WTC11 (cell line): ENCODE data around the gene HEPACAM.

ENCODE experiments used
- CBFB ChIP-seq: sonication (generic); formaldehyde crosslinking; IDR thresholded peaks from 2 replicates; pipeline ENCODE4 v1.8.1; 2022; ENCODE audit warnings: mild to moderate bottlenecking, low read depth, missing genetic modification reagents
- CREM ChIP-seq: sonication (generic); formaldehyde crosslinking; IDR thresholded peaks from 2 replicates; pipeline ENCODE4 v1.8.1; 2022; ENCODE audit warnings: mild to moderate bottlenecking, missing genetic modification reagents, moderate library complexity
- IRF2 ChIP-seq: sonication (generic); formaldehyde crosslinking; IDR thresholded peaks from 2 replicates; pipeline ENCODE4 v1.8.0; 2022; ENCODE audit warnings: low read depth, missing genetic modification reagents, borderline replicate concordance
- NR2C2 ChIP-seq: sonication (generic); formaldehyde crosslinking; IDR thresholded peaks from 2 replicates; pipeline ENCODE4 v1.8.0; 2022; ENCODE audit warnings: mild to moderate bottlenecking, missing genetic modification reagents
- OVOL2 ChIP-seq: fragments of 250-450 bp; sonication (Bioruptor Pico); IDR thresholded peaks from 2 replicates; pipeline ENCODE4 v1.9.0; 2021; ENCODE audit warnings: mild to moderate bottlenecking, borderline replicate concordance
- SMAD3 ChIP-seq: sonication (generic); formaldehyde crosslinking; IDR thresholded peaks from 2 replicates; pipeline ENCODE4 v1.8.0; 2022; ENCODE audit warnings: missing genetic modification reagents, mild to moderate bottlenecking, borderline replicate concordance
- SP1 ChIP-seq: sonication (generic); formaldehyde crosslinking; conservative IDR thresholded peaks from 2 replicates; pipeline ENCODE4 v1.8.1; 2022; ENCODE audit warnings: missing genetic modification reagents
- TCF7 ChIP-seq: sonication (generic); formaldehyde crosslinking; IDR thresholded peaks from 2 replicates; pipeline ENCODE4 v1.8.0; 2022; ENCODE audit warnings: mild to moderate bottlenecking, low read depth, missing genetic modification reagents, moderate library complexity
- ZNF423 ChIP-seq: fragments of 250-450 bp; sonication (Bioruptor Pico); IDR thresholded peaks from 2 replicates; pipeline ENCODE4 v2.1.2; 2022; ENCODE audit warnings: mild to moderate bottlenecking, moderate library complexity
- TF ChIP-seq, protein P1 (sequence below): sonication (generic); formaldehyde crosslinking; IDR thresholded peaks from 2 replicates; pipeline ENCODE4 v1.8.1; 2022; ENCODE audit warnings: missing genetic modification reagents, borderline replicate concordance
- TF ChIP-seq, protein P2 (sequence below): fragments of 200-600 bp; IDR thresholded peaks from 2 replicates; pipeline ENCODE4 v1.8.0; 2022; ENCODE audit warnings: antibody characterized with exemption
- TF ChIP-seq, protein P3 (sequence below): sonication (generic); formaldehyde crosslinking; IDR thresholded peaks from 2 replicates; pipeline ENCODE4 v1.8.1; 2022; ENCODE audit warnings: low read depth, missing genetic modification reagents, borderline replicate concordance
- TF ChIP-seq, protein P4 (sequence below): sonication (generic); formaldehyde crosslinking; IDR thresholded peaks from 2 replicates; pipeline ENCODE4 v1.8.0; 2022; ENCODE audit warnings: mild to moderate bottlenecking, missing genetic modification reagents
- TF ChIP-seq, protein P5 (sequence below): sonication (generic); formaldehyde crosslinking; IDR thresholded peaks from 2 replicates; pipeline ENCODE4 v1.8.1; 2023; ENCODE audit warnings: mild to moderate bottlenecking, missing genetic modification reagents, borderline replicate concordance

DNA sequence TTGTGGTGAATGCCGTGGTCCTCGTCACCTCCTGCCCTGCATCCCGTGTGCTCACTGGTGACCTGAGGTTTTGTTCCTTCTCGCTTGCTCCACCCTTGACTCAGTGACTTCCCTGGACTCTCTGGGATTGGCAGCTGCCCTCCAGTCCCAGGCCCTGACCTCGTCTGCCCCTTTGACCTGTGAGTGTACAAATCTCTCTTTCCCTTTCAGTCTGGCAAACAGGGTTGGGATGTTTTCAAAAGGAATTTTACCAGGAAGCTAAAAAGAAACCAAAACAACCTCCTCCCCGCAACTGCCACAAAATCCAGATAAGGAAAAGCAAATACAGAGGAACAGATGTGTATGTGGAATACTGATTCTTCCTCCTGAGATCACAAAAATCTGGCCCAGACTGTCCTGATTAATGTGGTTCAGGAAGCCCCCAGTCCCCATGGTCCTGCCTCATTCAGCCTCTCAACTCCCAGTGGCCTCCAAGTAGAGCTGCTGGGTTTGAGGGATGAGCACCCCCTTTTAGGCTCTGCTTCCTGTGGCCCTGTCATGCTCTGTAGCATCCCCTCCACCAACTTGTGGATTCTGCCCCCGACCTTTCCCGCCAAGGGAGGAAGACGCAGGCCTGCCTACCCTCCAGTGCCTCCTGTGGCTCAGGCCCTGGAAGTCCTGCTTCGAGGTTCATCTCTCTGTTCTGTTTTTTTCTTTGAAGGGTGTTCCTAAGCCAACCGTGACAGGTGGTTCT, 53.3 kb downstream of the HEPACAM start:
- TF ChIP-seq, protein P1, sequence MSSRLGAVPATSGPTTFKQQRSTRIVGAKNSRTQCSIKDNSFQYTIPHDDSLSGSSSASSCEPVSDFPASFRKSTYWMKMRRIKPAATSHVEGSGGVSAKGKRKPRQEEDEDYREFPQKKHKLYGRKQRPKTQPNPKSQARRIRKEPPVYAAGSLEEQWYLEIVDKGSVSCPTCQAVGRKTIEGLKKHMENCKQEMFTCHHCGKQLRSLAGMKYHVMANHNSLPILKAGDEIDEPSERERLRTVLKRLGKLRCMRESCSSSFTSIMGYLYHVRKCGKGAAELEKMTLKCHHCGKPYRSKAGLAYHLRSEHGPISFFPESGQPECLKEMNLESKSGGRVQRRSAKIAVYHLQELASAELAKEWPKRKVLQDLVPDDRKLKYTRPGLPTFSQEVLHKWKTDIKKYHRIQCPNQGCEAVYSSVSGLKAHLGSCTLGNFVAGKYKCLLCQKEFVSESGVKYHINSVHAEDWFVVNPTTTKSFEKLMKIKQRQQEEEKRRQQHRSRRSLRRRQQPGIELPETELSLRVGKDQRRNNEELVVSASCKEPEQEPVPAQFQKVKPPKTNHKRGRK (CRISPR knock-in tag): no peak
- TF ChIP-seq, protein P2, sequence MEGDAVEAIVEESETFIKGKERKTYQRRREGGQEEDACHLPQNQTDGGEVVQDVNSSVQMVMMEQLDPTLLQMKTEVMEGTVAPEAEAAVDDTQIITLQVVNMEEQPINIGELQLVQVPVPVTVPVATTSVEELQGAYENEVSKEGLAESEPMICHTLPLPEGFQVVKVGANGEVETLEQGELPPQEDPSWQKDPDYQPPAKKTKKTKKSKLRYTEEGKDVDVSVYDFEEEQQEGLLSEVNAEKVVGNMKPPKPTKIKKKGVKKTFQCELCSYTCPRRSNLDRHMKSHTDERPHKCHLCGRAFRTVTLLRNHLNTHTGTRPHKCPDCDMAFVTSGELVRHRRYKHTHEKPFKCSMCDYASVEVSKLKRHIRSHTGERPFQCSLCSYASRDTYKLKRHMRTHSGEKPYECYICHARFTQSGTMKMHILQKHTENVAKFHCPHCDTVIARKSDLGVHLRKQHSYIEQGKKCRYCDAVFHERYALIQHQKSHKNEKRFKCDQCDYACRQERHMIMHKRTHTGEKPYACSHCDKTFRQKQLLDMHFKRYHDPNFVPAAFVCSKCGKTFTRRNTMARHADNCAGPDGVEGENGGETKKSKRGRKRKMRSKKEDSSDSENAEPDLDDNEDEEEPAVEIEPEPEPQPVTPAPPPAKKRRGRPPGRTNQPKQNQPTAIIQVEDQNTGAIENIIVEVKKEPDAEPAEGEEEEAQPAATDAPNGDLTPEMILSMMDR: no peak
- no peak for TF ChIP-seq ZNF423 (CRISPR knock-in tag)
- no peak for TF ChIP-seq IRF2
- no peak for TF ChIP-seq SMAD3 (CRISPR knock-in tag)
- TF ChIP-seq CREM (CRISPR knock-in tag): no peak
- no peak for TF ChIP-seq TCF7 (CRISPR knock-in tag)
- TF ChIP-seq, protein P3, sequence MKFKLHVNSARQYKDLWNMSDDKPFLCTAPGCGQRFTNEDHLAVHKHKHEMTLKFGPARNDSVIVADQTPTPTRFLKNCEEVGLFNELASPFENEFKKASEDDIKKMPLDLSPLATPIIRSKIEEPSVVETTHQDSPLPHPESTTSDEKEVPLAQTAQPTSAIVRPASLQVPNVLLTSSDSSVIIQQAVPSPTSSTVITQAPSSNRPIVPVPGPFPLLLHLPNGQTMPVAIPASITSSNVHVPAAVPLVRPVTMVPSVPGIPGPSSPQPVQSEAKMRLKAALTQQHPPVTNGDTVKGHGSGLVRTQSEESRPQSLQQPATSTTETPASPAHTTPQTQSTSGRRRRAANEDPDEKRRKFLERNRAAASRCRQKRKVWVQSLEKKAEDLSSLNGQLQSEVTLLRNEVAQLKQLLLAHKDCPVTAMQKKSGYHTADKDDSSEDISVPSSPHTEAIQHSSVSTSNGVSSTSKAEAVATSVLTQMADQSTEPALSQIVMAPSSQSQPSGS (CRISPR knock-in tag): no peak
- no peak for TF ChIP-seq OVOL2 (CRISPR knock-in tag)
- TF ChIP-seq, protein P4, sequence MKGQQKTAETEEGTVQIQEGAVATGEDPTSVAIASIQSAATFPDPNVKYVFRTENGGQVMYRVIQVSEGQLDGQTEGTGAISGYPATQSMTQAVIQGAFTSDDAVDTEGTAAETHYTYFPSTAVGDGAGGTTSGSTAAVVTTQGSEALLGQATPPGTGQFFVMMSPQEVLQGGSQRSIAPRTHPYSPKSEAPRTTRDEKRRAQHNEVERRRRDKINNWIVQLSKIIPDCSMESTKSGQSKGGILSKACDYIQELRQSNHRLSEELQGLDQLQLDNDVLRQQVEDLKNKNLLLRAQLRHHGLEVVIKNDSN (CRISPR knock-in tag): no peak
- no peak for TF ChIP-seq NR2C2 (CRISPR knock-in tag)
- TF ChIP-seq SP1 (CRISPR knock-in tag): no peak
- TF ChIP-seq, protein P5, sequence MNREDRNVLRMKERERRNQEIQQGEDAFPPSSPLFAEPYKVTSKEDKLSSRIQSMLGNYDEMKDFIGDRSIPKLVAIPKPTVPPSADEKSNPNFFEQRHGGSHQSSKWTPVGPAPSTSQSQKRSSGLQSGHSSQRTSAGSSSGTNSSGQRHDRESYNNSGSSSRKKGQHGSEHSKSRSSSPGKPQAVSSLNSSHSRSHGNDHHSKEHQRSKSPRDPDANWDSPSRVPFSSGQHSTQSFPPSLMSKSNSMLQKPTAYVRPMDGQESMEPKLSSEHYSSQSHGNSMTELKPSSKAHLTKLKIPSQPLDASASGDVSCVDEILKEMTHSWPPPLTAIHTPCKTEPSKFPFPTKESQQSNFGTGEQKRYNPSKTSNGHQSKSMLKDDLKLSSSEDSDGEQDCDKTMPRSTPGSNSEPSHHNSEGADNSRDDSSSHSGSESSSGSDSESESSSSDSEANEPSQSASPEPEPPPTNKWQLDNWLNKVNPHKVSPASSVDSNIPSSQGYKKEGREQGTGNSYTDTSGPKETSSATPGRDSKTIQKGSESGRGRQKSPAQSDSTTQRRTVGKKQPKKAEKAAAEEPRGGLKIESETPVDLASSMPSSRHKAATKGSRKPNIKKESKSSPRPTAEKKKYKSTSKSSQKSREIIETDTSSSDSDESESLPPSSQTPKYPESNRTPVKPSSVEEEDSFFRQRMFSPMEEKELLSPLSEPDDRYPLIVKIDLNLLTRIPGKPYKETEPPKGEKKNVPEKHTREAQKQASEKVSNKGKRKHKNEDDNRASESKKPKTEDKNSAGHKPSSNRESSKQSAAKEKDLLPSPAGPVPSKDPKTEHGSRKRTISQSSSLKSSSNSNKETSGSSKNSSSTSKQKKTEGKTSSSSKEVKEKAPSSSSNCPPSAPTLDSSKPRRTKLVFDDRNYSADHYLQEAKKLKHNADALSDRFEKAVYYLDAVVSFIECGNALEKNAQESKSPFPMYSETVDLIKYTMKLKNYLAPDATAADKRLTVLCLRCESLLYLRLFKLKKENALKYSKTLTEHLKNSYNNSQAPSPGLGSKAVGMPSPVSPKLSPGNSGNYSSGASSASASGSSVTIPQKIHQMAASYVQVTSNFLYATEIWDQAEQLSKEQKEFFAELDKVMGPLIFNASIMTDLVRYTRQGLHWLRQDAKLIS (CRISPR knock-in tag): no peak
- no peak for TF ChIP-seq CBFB (CRISPR knock-in tag)
